Lower leg skin (tissue), 3 donors: ENCODE results near the gene FAM186B.

Source experiments
- POLR2A ChIP-seq, 2 donors: fragments of 450-650 bp; IDR thresholded peaks; one replicate each; pipeline ENCODE4 v1.6.1; 2016 to 2017; ENCODE audit warnings: antibody characterized with exemption in 2 of 2, mild to moderate bottlenecking in 1 of 2, moderate library complexity in 1 of 2
- TF ChIP-seq, protein P1 (sequence below), 3 donors: fragments of 450-650 bp; IDR thresholded peaks; one replicate each; pipeline ENCODE4 v1.5.1; 2016; ENCODE audit warnings: antibody characterized with exemption in 3 of 3, mild to moderate bottlenecking in 3 of 3, moderate library complexity in 2 of 3

DNA sequence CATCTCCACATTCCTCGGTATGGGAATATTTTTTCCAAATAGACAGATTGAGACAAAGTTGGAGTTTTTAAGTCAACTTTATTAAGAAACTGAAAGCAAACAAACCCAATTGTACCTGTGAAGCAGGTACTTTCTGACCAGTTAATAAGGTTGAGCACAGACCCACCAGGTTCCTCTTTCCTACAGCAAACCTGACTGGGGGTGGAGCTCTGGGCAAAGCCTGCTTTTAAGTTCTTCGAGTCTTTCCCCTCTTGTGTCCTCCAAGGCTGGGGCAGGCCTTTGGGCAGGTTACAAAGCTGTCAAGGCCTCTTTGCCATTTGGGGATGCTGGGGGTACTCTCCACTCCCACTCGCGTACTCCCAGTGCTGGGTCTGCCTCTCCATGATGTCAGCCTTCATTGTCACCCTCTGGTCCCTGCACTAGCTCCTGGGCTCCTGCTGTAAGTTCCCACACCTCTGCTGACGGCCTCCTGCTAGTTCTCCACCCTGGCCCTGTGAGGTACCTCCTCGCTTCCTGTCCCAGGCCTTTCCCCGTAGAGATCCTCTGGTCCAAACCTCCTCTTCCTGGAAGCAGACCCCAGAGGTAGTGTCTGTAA, 63.4 kb downstream of the FAM186B start:
- TF ChIP-seq, protein P1, sequence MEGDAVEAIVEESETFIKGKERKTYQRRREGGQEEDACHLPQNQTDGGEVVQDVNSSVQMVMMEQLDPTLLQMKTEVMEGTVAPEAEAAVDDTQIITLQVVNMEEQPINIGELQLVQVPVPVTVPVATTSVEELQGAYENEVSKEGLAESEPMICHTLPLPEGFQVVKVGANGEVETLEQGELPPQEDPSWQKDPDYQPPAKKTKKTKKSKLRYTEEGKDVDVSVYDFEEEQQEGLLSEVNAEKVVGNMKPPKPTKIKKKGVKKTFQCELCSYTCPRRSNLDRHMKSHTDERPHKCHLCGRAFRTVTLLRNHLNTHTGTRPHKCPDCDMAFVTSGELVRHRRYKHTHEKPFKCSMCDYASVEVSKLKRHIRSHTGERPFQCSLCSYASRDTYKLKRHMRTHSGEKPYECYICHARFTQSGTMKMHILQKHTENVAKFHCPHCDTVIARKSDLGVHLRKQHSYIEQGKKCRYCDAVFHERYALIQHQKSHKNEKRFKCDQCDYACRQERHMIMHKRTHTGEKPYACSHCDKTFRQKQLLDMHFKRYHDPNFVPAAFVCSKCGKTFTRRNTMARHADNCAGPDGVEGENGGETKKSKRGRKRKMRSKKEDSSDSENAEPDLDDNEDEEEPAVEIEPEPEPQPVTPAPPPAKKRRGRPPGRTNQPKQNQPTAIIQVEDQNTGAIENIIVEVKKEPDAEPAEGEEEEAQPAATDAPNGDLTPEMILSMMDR (IDR thresholded peaks at IDR 0.05), result no peak
- no peak for TF ChIP-seq POLR2A (IDR thresholded peaks at IDR 0.05)
